HepG2 (cell line): ENCODE measurements around the gene DHRS4L2. TPM values are rescaled to one million over a fixed set of nuclear protein-coding genes. Genes with fewer than 3 reads are reported as not detected.

Experiments used
- ATAD3A ChIP-seq: sonication (generic); formaldehyde crosslinking; IDR thresholded peaks from 2 replicates; pipeline ENCODE4 v1.4.0; 2020; ENCODE audit warnings: missing genetic modification reagents
- HIVEP1 ChIP-seq: sonication (generic); formaldehyde crosslinking; IDR thresholded peaks from 2 replicates; pipeline ENCODE4 v1.4.0; 2020; ENCODE audit warnings: mild to moderate bottlenecking, missing genetic modification reagents
- HNRNPLL ChIP-seq: fragments of 200-400 bp; formaldehyde crosslinking; IDR thresholded peaks from 2 replicates; pipeline ENCODE4 v1.6.1; 2017; ENCODE audit warnings: mild to moderate bottlenecking, low read depth, low read length; ENCODE audit not compliant: poor library complexity, severe bottlenecking
- IKZF5 ChIP-seq: IDR thresholded peaks from 2 replicates; pipeline ENCODE4 v1.6.1; 2018; ENCODE audit warnings: missing genetic modification reagents, mild to moderate bottlenecking, missing compliant biosample characterization
- ISX ChIP-seq: sonication (generic); formaldehyde crosslinking; conservative IDR thresholded peaks from 2 replicates; pipeline ENCODE4 v1.5.0; 2020; ENCODE audit warnings: missing genetic modification reagents
- JDP2 ChIP-seq: sonication (generic); formaldehyde crosslinking; IDR thresholded peaks from 2 replicates; pipeline ENCODE4 v1.8.1; 2022; ENCODE audit warnings: missing genetic modification reagents, borderline replicate concordance
- MTA1 ChIP-seq: sonication (generic); formaldehyde crosslinking; IDR thresholded peaks from 2 replicates; pipeline ENCODE4 v1.4.0; 2020; ENCODE audit warnings: missing genetic modification reagents, mild to moderate bottlenecking, borderline replicate concordance
- NFIB ChIP-seq: sonication (generic); formaldehyde crosslinking; IDR thresholded peaks from 2 replicates; pipeline ENCODE4 v1.9.0; 2021; ENCODE audit warnings: missing genetic modification reagents, mild to moderate bottlenecking, borderline replicate concordance
- NFKBIZ ChIP-seq: IDR thresholded peaks from 2 replicates; pipeline ENCODE4 v1.6.1; 2018; ENCODE audit warnings: missing genetic modification reagents, missing compliant biosample characterization
- PAX8 ChIP-seq: sonication (generic); formaldehyde crosslinking; IDR thresholded peaks from 2 replicates; pipeline ENCODE4 v1.8.0; 2022; ENCODE audit warnings: mild to moderate bottlenecking, missing genetic modification reagents, borderline replicate concordance
- RARG ChIP-seq: sonication (generic); formaldehyde crosslinking; IDR thresholded peaks from 2 replicates; pipeline ENCODE4 v1.4.0; 2020; ENCODE audit warnings: low read depth, mild to moderate bottlenecking, missing genetic modification reagents
- RNF2 ChIP-seq: fragments of 450-650 bp; conservative IDR thresholded peaks from 2 replicates; pipeline ENCODE4 v1.6.1; 2016; ENCODE audit warnings: low read depth
- SALL2 ChIP-seq: sonication (generic); formaldehyde crosslinking; IDR thresholded peaks from 2 replicates; pipeline ENCODE4 v1.8.1; 2023; ENCODE audit warnings: mild to moderate bottlenecking, missing genetic modification reagents, inconsistent platforms
- SIN3B ChIP-seq: fragments of 150-350 bp; IDR thresholded peaks from 2 replicates; pipeline ENCODE4 v1.6.1; 2014; ENCODE audit warnings: low read length
- SP4 ChIP-seq: sonication (generic); formaldehyde crosslinking; IDR thresholded peaks from 2 replicates; pipeline ENCODE4 v1.8.1; 2023; ENCODE audit warnings: mild to moderate bottlenecking, missing genetic modification reagents
- ZBTB34 ChIP-seq: sonication (generic); formaldehyde crosslinking; IDR thresholded peaks from 2 replicates; pipeline ENCODE4 v1.8.0; 2022; ENCODE audit warnings: mild to moderate bottlenecking, missing genetic modification reagents
- ZFP1 ChIP-seq: IDR thresholded peaks from 2 replicates; pipeline ENCODE4 v1.6.1; 2016
- ZNF546 ChIP-seq: sonication (generic); formaldehyde crosslinking; conservative IDR thresholded peaks from 2 replicates; pipeline ENCODE4 v1.8.1; 2023; ENCODE audit warnings: mild to moderate bottlenecking, missing genetic modification reagents
- ZNF547 ChIP-seq: sonication (generic); formaldehyde crosslinking; IDR thresholded peaks from 2 replicates; pipeline ENCODE4 v1.5.1; 2020; ENCODE audit warnings: mild to moderate bottlenecking, missing genetic modification reagents
- ZNF569 ChIP-seq: sonication (generic); formaldehyde crosslinking; IDR thresholded peaks from 2 replicates; pipeline ENCODE4 v1.5.0; 2020; ENCODE audit warnings: mild to moderate bottlenecking, missing genetic modification reagents, moderate library complexity, borderline replicate concordance
- ZNF841 ChIP-seq: sonication (generic); formaldehyde crosslinking; IDR thresholded peaks from 2 replicates; pipeline ENCODE4 v1.8.1; 2023; ENCODE audit warnings: missing genetic modification reagents, borderline replicate concordance
- polyA plus RNA-seq, 8 experiments: library from polyadenylated mRNA; depleted of rRNA in 3 of 8; stranded (reverse) in 7 of 8; unstranded in 1 of 8; fragments of >200 nt; fragmentation: Illumina TruSeq in 4 of 8; extraction: Trizol in 4 of 8; gene quantifications; 2 replicates each; pipeline versions ENCODE4 v1.2.1 to v1.2.3, GENCODE V29; 2011 to 2016; ENCODE audit warnings: low read depth in 4 of 8, missing spikeins in 1 of 8, mixed read lengths in 1 of 8; ENCODE audit not compliant: insufficient read depth in 1 of 8
- total RNA-seq, 5 experiments: library from RNA; depleted of rRNA; stranded (reverse); fragments of >200 nt; fragmentation: Illumina TruSeq; extraction: Trizol; gene quantifications; 2 replicates each; pipeline ENCODE4 v1.2.3, GENCODE V29; 2016; ENCODE audit warnings: low read depth in 1 of 5
- TF ChIP-seq, protein P1 (sequence below): sonication (generic); formaldehyde crosslinking; IDR thresholded peaks from 2 replicates; pipeline ENCODE4 v1.4.0; 2020; ENCODE audit warnings: missing genetic modification reagents
- TF ChIP-seq, protein P2 (sequence below): sonication (generic); formaldehyde crosslinking; IDR thresholded peaks from 2 replicates; pipeline ENCODE4 v1.4.0; 2020; ENCODE audit warnings: low read depth, missing genetic modification reagents

The DHRS4L2 gene
- total and polyA plus RNA-seq, 2 of the 13 experiments (the other 11 are each of a cell fraction or from before 2014, with no cell fraction given): 24.7 to 38.2 TPM

DNA sequence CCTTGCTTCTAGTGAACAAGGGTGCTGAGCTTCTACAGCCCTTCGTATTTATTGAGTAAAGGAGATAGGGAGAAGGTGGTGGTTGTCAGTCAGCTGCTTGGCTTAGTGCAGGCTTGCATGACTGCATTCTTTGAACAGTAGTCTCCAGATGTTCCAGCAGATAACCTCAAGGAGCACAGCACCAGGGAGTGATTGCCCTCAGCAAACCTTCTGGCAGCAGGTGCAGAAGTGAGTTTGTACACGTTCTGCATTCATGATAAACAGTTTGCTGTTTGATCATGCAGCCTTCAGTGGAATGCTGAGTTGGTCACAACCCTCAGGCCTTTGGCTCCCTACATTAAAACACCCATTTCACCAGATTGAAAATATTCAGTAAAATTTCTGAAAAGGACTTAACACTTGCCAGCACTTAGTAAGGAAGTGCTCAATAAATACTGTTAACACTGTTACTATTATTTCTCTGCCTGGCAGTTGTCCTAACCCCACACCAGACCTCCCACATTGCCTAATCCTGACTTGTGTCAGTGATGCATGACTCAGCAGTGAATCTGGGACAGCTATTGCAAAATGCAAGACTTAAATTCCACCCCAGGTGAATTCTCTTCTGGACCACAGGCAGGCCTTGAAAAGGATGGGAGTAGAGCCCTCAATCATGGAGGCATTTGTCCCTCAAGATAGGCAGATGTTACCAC lies 44.1 kb downstream of the DHRS4L2 start (continued):
- TF ChIP-seq, protein P1, sequence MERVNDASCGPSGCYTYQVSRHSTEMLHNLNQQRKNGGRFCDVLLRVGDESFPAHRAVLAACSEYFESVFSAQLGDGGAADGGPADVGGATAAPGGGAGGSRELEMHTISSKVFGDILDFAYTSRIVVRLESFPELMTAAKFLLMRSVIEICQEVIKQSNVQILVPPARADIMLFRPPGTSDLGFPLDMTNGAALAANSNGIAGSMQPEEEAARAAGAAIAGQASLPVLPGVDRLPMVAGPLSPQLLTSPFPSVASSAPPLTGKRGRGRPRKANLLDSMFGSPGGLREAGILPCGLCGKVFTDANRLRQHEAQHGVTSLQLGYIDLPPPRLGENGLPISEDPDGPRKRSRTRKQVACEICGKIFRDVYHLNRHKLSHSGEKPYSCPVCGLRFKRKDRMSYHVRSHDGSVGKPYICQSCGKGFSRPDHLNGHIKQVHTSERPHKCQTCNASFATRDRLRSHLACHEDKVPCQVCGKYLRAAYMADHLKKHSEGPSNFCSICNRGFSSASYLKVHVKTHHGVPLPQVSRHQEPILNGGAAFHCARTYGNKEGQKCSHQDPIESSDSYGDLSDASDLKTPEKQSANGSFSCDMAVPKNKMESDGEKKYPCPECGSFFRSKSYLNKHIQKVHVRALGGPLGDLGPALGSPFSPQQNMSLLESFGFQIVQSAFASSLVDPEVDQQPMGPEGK (CRISPR knock-in tag): peak; percentile 88
- TF ChIP-seq SALL2 (no peak), ZNF546 (CRISPR knock-in tag) (no peak), RARG (CRISPR knock-in tag) (no peak), SP4 (CRISPR knock-in tag) (no peak), RNF2 (no peak), ZNF569 (CRISPR knock-in tag) (no peak), NFIB (CRISPR knock-in tag) (no peak), ZFP1 (peak; percentile 53; the same call in 1 of the 2 replicates), ZNF841 (no peak), JDP2 (CRISPR knock-in tag) (no peak), ZNF547 (CRISPR knock-in tag) (no peak), PAX8 (no peak), ZBTB34 (CRISPR knock-in tag) (no peak; the same call in 1 of the 2 replicates), ISX (CRISPR knock-in tag) (no peak), ATAD3A (CRISPR knock-in tag) (no peak), MTA1 (CRISPR knock-in tag) (no peak), HNRNPLL (no peak), IKZF5 (no peak), HIVEP1 (no peak), SIN3B (no peak), NFKBIZ (CRISPR knock-in tag) (peak; percentile 53; the same call in 1 of the 2 replicates)
- TF ChIP-seq, protein P2, sequence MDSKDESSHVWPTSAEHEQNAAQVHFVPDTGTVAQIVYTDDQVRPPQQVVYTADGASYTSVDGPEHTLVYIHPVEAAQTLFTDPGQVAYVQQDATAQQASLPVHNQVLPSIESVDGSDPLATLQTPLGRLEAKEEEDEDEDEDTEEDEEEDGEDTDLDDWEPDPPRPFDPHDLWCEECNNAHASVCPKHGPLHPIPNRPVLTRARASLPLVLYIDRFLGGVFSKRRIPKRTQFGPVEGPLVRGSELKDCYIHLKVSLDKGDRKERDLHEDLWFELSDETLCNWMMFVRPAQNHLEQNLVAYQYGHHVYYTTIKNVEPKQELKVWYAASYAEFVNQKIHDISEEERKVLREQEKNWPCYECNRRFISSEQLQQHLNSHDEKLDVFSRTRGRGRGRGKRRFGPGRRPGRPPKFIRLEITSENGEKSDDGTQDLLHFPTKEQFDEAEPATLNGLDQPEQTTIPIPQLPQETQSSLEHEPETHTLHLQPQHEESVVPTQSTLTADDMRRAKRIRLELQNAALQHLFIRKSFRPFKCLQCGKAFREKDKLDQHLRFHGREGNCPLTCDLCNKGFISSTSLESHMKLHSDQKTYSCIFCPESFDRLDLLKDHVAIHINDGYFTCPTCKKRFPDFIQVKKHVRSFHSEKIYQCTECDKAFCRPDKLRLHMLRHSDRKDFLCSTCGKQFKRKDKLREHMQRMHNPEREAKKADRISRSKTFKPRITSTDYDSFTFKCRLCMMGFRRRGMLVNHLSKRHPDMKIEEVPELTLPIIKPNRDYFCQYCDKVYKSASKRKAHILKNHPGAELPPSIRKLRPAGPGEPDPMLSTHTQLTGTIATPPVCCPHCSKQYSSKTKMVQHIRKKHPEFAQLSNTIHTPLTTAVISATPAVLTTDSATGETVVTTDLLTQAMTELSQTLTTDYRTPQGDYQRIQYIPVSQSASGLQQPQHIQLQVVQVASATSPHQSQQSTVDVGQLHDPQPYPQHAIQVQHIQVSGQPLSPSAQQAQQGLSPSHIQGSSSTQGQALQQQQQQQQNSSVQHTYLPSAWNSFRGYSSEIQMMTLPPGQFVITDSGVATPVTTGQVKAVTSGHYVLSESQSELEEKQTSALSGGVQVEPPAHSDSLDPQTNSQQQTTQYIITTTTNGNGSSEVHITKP: peak; percentile 39; the same call in 1 of the 2 replicates
